GM21619 (cell line): ENCODE results near the gene MEGF9.
"Not testable (repeated sequence)": the region's sequence is repeated elsewhere in the genome, so short reads cannot be mapped to it uniquely, and the experiment has no call there.

Experiments used
- ATAC-seq: cut with Tn5 transposase; IDR thresholded peaks from one replicate; pipeline ENCODE4 v1.9.1; 2021; ENCODE audit not compliant: unreplicated experiment

The MEGF9 gene

DNA sequence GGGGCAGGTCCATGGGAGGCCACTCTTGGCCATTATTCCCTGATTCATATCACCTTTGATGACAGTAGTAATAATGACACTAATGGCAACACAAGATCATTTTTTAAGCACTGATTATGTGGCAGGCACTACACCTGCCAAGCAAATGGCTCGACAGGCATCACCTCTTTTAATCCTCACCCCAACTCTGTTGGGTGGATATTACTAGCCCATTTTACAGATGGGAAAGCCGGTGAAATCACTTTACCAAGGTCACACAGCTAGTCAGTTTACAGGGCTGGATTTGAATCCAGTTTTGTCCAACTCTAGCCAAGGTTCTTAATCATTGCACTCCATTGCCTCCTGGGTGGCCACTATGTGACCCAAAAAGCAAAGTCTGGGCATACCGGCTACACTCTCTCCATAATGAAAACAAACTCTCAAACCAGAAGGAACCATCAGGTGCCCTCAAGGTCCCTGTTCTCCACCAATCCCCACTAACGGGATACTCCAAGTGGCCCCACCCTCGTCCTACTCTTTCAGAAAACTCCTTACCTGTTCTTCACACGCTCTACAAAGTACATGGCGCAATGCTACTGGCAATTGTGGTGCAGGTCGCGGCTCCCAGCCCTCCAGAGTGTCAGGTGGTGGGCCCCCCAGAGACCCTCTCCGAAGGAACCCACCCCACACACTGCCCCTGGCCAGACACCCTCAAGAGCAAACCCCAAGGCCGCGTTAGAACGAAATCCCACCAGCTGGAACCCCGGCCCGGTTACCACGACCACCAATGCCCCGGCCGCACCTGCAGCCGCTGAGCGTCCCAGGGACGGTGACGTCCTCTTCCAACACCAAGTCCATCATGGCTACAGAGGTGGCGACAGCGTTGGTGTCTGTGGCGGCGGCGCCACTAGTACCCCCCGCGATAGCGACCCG is 134.9 kb downstream of the MEGF9 start:
- peak; percentile 35 for ATAC-seq

DNA sequence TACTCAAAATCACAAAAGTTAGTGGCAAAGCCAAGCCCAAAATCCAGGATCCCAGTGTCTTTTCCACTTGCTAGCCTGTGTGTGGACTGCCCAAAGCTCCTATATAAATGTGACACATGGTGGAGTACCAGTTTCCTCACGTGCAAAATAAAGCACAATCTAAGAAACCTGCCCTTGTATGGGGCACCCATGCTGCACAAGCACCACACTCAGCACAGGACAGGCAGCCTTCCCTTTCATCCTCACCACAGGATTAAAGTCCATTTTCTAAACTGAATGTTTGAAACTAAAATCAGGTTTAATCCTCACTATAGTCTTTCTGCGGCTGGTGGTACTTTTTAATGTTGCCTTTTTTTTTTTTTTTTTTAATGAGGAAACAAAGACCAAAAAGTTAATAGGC is 139.8 kb downstream of the MEGF9 start:
- ATAC-seq, result no peak

DNA sequence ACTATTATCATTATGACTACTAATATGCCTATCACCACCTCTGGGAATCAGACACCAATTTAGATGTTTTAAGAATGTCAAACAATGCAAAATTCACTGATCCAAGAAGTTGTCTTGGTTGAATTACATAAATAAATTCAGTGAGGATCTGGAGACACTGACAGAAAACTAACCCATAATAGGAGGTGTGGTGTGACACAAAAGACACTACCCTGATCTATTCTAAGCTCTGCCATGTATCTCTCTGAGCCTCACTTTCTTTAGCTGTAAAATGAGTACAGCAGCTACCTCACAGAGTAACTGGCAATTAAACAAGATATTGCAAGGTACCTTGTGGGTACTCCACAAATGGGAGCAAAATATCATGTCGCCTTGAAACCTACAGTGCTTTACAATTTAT is 141.8 kb downstream of the MEGF9 start:
- ATAC-seq, result no peak

DNA sequence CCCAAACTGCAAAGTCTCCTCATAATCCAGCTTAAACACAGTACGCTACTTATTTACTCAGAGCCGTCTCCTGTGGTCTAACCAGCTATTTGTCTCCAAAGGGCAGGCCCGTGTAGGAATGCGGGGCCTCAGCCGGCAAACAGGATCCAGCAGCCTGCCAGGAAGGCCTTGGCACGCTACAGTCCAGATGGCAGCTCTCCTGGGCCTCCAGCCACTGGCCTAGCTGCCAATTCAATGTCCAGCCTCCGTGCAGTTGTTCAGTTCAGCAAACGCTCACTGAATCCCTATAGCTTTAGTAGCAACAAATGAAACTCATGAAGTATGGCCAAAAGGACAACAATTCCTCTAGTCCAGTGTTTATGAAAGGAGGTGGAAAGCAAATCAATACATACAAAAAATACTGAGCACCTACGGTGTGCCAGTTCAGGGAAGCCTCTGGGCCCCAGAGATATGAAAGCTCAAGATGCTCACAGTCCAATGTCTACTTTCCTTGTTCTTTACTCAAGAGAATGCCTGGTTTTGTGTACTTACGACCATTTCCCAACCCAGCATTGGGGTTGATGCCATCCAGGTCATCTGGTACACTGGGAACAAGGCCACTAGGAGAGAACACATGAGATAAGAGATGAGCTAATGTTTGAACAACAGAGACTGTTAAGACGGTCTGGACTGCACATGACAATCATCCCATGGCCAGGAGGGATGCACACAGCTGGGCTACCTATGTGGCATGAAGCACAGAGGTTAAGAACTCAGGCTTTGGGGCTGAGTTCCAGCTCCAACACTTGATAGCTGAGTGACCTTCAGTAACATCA is 142.6 kb downstream of the MEGF9 start:
- ATAC-seq, result no peak

DNA sequence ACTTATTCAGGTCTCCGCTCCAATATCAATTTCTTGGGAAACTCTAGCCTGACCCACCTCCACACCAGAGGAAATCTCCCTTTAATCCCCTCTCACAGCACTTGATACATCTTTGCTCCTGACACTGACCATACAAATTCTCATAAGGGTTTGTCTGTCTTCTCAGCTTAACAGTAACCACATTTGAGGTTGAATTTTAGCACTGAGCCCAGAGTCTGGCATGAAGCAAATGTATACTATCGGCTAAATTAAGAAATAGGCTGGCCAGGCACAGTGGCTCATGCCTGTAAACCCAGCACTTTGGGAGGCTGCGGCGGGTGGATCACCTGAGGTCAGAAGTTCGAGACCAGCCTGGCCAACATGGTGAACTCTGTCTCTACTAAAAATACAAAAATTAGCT is 144.0 kb downstream of the MEGF9 start:
- ATAC-seq, result no peak

DNA sequence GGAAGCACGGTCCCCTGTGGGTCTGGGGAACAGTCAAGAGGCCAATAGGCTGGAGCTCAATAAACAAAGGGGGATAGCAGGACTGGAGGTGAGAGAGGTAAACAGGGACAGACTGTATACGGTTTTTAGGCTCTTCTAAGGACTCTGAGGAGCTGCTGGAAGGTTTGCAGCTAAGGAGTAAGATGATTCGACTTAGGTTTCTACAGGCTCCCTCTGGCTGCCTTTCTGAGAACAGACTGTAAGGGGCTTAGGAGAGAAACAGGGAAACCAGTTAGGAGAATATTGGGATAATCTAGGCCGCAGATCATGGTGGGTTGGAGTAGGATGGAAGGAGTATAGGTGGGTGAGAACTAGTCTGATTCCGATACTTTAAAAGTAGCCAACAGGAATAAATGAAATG is 144.7 kb downstream of the MEGF9 start:
- no peak for ATAC-seq

DNA sequence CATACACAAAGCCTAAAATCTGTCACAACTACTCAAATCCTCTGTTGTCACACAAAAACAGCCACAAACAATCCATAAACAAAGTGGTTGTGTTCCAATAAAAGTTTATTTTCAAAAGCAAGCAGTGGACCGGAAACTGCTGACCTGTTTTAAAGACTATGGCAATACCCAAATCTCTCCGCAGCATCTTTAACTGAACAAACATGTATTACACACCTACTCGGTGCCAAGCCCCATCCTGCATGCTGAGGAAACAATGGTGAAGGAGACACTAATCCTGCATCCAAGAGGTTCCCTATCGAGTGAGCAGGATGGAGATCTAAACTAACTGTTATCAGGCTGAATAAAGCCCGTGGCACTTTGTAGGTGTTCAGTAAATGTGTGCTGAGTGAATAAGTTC is 145.5 kb downstream of the MEGF9 start:
- no peak for ATAC-seq

DNA sequence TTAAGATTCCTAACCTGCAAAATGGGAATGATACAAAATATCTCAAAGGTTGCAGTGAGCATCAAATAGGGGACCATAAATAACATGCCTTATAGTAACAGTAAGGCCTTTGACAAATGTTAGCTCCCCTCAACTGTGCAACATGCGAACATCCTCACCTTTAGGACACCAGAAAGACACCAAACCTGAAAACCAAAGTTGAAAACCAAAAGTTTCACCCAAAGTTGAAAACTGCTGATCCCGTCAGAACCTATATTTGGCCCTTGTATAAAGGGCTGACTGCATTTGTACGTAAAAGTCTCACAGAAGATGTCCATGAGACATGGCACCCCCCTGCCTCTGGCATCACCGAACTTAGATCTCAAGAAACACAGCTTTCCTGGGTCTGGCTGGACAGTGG is 146.4 kb downstream of the MEGF9 start:
- no peak for ATAC-seq

DNA sequence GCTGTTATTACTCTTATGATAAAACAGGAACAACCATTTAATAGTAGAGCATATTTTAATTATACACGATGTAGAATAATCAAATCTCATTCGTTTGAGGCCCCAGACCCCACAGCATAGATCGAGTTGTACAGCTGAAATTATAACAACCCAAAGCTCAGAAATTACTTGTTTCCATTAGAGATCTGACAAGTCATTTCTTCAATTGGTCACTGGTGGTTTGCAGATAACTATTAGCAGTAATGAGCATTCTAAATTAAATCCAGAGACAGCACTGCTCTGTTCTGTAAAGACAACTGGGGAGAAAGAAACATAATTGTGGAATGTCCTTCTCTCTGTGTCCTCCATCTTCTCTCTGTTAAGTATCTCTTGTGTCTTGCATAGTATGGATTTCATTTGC is 147.2 kb downstream of the MEGF9 start:
- ATAC-seq, result no peak

DNA sequence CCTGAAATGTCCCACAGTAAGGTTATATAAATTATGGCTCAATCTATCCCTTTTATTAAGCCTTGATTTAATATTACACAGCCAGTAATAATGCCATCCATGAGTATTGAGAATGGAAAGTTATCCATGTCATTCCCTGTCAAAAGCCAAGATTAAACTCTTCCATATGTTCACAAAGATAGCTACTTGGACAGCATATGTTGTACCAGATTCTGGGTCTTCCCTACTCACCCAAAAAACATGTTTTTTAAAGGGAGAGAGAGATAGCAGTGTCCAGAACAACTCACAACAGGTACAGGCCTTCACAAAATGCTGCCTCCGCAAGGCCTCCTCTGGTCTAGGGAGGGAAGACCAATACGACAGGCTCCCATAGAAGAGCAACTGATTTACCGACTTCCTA is 149.7 kb downstream of the MEGF9 start:
- ATAC-seq, result no peak

DNA sequence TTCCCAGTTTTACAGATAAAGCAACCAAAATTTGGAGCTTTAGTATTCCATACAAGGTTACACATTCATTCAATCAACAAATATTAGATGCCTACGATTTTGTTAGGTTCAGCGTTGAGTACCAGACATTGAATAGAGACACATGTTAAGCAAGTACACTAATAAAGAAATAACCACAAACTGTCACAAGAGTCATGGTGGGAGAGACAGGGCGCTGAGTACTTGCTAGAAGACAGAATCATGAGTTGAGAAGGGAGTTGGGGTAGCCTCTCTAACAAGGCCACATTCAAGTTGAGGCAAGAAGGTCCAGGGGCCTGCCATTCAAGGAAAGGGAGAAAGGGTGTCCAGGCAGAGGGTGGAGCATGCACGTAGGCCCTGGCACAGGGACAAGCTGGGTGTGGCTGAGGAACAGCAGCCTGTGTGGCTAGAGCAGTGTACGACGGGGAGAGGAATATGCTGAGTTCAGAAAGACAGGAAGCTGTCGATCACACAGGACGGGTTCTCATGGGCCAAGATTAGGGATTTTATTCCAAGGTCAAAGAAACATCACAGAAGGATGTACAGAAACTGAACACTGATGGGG is 151.3 kb downstream of the MEGF9 start:
- no peak for ATAC-seq

DNA sequence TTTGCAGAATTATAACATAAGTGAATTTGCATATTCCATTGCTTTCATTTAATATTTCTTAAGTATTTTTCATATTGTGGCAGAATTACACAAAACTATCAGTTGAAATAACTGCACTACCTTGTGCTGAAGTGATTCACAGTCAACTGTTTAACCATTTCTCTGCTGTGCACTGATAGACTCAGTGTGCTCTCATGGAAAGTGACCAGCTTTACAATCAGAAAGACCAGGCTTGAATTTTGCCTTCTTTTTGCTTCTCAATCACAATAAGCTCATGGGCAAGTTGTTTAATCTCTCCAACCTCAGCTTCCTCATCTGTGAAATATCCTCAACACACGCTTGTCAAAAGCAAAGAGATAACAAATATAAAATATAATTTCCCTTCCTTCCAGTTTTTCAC is 152.6 kb downstream of the MEGF9 start:
- ATAC-seq, result no peak

DNA sequence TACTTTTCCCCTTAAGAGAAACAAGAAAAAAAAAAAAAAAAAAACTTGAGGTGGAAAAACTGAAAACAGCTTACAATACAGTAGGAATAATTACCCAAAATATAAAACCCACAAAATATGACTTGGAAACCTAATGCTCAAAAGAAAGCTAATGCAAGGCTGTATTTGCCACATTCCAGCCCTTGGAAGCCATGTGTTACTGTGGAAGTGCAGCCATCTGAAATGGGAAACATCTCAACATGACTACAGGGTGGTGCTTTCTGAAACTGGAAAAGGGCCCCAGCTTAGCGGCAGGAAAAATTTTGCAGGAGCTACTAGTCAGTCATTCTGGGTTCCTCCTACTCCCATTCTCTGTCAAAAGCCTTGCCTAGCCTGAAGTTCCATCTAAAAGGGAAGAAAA is 154.7 kb downstream of the MEGF9 start:
- no peak for ATAC-seq

DNA sequence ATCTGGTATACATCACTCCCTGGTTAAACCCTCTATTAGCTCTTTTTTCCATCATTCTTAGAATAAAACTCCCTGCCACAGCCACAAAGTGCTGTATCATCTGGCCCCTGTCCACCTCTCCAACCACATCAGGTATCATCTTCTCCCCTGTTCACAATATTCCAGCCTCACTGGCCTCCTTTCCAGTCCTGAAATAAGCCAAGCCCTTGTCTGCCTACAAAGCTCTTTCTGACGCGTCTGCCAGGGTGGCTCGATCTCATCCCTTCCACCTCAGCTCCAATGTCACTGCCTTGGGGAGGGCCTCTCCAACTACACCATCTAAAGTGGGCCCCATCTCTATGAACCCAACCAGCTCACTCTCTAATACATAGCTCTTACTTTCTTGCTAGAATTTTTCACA is 155.8 kb downstream of the MEGF9 start:
- ATAC-seq, result no peak

DNA sequence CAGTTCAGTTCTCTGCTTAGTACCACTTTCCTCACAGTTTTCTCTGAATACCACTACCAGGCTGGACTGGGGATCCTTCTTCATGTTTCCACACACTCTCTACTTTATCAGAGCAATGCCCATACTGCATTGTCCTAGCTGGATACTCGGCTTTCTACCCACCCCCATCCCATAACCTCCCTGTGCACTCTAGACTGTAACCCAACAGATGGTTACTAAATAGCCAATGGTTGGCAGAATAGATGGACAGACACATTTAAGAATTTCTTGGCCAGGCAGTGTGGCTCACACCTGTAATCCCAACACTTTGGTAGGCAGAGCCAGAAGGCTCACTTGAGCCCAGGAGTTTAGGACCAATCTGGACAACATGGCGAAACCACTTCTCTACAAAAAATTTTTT is 157.1 kb downstream of the MEGF9 start:
- no peak for ATAC-seq

DNA sequence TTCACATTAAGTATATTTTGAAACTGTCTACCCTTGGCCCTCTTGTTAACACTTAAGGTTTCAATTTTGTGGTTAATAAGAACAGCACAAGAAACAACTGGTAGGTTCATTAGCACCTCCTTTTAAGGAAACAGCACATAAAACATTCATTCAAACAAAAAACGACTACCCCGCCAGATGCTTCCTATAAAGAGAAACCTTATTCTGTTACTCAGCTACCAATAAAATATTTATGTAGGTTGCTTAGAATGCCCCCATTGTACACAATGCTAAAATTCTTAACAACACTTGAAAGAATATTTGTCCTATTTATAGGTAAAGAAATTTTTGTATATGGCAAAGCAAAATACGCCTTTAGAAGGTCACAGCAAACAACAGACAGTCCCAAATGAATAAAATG is 157.5 kb downstream of the MEGF9 start:
- ATAC-seq, result no peak

DNA sequence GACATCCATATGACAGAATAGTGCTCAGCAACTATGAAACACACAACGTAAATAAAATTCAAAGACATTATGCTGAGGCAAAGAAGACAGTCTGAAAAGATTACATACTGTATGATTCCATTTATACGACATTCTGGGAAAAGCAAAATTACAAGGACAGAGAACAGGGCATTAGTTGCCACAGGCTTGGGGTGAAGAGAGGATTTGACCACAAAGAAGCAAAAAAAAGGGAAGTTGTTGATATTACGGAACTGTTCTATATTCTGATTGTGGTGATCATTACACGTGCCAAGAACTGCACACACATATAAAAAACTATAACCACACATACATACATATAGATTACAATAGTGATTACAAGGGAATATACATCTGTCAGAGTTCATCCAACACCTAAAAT is 158.4 kb downstream of the MEGF9 start:
- no peak for ATAC-seq

DNA sequence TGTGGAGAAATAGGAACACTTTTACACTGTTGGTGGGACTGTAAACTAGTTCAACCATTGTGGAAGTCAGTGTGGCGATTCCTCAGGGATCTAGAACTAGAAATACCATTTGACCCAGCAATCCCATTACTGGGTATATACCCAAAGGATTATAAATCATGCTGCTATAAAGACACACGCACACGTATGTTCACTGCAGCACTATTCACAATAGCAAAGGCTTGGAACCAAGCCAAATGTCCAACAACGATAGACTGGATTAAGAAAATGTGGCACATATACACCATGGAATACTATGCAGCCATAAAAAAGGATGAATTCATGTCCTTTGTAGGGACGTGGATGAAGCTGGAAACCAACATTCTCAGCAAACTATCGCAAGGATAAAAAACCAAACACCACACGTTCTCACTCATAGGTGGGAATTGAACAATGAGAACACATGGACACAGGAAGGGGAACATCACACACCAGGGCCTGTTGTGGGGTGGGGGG is 162.0 kb downstream of the MEGF9 start:
- ATAC-seq, result not testable (repeated sequence)
